HG03025 (cell line): Measurements from ENCODE around the gene RIN3.

Experiments used
- ATAC-seq: cut with Tn5 transposase; IDR thresholded peaks from one replicate; pipeline ENCODE4 v1.9.1; 2021; ENCODE audit warnings: mild to moderate bottlenecking, moderate library complexity; ENCODE audit not compliant: unreplicated experiment, low FRiP score

Gene RIN3

DNA sequence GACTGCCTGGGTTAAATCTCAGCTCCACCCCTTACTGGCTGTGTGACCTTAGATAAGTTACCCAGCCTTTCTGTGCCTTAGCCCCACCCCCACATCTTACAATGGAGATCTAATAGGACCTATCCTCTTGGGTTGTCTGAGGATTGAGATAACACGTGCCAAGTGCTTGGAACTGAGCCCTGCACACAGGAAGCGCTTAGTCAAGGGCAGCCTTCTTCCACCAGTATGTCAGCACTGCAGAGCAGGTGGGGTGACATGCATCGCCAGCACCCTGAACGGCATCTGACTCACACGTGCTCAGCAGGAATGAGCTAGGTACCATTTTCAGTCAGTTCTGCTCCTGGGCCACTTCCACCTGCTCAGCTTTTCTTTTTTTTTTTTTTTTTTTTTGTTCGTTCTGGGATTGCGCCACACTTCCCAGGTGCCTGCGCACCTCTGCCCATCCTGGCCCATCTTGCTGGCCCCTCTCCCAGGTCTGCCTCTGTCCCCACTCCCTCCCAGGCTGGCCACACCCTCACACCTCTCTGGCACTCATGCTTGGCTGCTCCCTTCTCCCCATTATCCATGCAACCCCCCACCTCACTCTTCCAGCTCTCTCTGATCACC, 215.3 kb downstream of the RIN3 start:
- ATAC-seq = no peak

- ATAC-seq = no peak
Measured at GRCh38 chr14:92729634-92730358, 216.2 kb downstream of the RIN3 start.

DNA sequence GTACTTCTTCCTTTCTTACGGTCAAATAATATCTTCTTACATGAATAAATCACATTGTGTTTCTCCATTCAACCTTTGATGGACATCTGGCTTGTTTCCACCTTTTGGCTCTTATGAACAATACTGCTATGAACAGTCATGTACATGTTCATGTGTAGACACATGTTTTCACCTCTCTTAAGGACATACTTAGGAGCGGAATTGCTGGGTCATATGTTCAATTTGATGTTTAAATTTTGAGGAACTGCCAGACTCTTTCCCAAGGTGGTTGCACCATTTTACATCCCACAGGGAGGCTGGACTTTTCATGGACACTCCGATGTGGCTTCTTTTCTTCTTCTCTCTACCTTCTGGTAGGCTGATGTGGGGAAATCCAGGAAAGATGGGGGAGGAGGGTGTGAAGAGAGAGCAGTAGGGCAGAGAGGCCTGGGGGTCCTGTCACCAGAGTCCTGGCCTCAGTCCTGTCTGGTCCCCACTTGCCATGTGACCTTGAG, 218.1 kb downstream of the RIN3 start:
- no peak for ATAC-seq

- no peak for ATAC-seq
Measured at GRCh38 chr14:92733007-92733406, 219.4 kb downstream of the RIN3 start.

DNA sequence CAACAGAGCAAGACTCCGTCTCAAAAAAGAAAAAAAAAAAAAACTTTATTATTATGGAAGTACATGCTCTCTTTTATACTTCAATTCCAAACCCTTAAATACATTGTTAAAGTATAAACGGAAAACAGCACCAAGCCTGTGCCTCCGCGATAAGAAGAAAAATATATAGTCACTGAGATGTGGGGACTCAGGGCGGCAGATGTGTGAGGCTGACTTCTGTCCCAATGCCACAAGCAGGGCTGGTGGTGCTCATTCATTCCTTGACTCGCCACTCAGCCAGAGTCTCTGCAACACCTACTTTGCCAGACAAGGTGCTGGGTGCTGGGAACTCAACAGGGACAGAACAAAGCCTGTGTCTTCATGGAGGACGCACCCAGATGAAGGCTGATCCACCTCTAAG, 221.0 kb downstream of the RIN3 start:
- no peak for ATAC-seq

GRCh38 chr14:92735344-92735743, 221.8 kb downstream of the RIN3 start:
- ATAC-seq = no peak

DNA sequence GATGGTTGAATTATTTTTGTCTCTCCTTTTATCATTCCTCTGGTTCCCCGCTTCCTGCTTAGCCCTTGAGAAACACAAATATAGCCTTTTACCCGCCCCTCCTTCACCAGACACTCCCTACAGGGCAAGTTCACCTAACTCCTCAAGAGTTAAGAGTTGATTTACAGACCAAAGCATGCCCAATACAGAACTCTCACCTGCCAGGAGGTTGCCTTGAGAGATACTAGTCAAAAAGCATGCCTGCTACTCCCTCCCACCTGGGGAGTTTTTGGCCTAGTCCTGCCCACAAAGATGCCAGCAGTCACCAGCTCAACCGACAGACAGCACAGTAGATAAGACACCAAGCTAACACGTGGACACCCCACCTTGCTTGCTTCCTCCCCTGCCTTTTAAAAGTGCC, 223.6 kb downstream of the RIN3 start:
- ATAC-seq = no peak

DNA sequence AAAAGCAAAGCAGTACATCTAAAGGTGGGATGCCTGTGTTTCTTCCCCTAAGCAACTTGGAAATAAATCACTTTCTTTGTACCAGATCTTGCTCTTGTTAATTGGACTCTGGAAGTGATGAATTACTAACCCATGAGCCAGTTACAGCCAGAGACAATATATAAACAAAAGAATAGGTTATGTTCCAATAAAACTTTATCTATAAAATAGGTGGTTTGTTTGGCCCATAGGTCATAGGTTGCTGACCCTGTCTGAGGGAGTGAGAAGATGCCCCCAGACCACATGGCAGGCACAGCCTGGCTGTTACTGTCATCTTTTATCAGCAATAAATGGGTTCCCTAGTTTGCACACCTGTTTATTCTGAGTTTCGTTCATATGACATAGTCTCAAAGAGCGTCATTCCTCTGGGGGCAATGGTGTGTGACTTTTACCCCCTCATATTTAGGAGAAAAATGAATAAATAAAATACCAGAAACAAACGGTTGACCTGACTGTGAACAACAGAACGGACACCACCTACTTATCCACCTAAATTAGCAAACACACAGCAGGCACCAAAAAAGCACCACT, 224.1 kb downstream of the RIN3 start:
- no peak for ATAC-seq
